GM19467 (cell line): ENCODE results near the gene LETM1.

Experiments used
- ATAC-seq: cut with Tn5 transposase; IDR thresholded peaks from one replicate; pipeline ENCODE4 v1.9.1; 2021; ENCODE audit warnings: mild to moderate bottlenecking, moderate library complexity; ENCODE audit not compliant: unreplicated experiment

LETM1 gene

GRCh38 chr4:1783015-1783414 lies 72.9 kb downstream of the LETM1 start:
- ATAC-seq = no peak

GRCh38 chr4:1780435-1780834 lies 75.5 kb downstream of the LETM1 start:
- ATAC-seq = no peak

GRCh38 chr4:1779588-1780382 lies 76.2 kb downstream of the LETM1 start:
- no peak for ATAC-seq

- no peak for ATAC-seq
Measured at GRCh38 chr4:1778642-1779392, 77.1 kb downstream of the LETM1 start.

- ATAC-seq = no peak
Measured at GRCh38 chr4:1777822-1778641, 77.9 kb downstream of the LETM1 start.

GRCh38 chr4:1776521-1777161 lies 79.3 kb downstream of the LETM1 start:
- ATAC-seq = no peak

GRCh38 chr4:1775731-1776500 lies 80.0 kb downstream of the LETM1 start:
- no peak for ATAC-seq

- no peak for ATAC-seq
Measured at GRCh38 chr4:1773754-1774153, 82.2 kb downstream of the LETM1 start.

- ATAC-seq = no peak
Measured at GRCh38 chr4:1772853-1773538, 83.0 kb downstream of the LETM1 start.

GRCh38 chr4:1771555-1772305 lies 84.2 kb downstream of the LETM1 start:
- ATAC-seq = no peak

- ATAC-seq = no peak
Measured at GRCh38 chr4:1770791-1771231, 85.1 kb downstream of the LETM1 start.

GRCh38 chr4:1770245-1770644 lies 85.7 kb downstream of the LETM1 start:
- ATAC-seq = no peak

GRCh38 chr4:1769692-1770091 lies 86.3 kb downstream of the LETM1 start:
- no peak for ATAC-seq

GRCh38 chr4:1768367-1769034 lies 87.5 kb downstream of the LETM1 start:
- no peak for ATAC-seq

GRCh38 chr4:1767770-1768366 lies 88.1 kb downstream of the LETM1 start:
- ATAC-seq = no peak

GRCh38 chr4:1767061-1767769 lies 88.7 kb downstream of the LETM1 start:
- ATAC-seq = no peak
